Muscle layer of colon (tissue), 2 donors: ENCODE results near the gene PIPOX.

Experiments used
- H3K27ac ChIP-seq: one replicate; pipeline ENCODE4 v1.7.0; 2013; ENCODE audit warnings: low read depth, mild to moderate bottlenecking, low read length, moderate library complexity
- H3K27me3 ChIP-seq, 2 donors: one replicate each; pipeline ENCODE4 v1.7.0; 2013; ENCODE audit warnings: low read length in 2 of 2, mild to moderate bottlenecking in 2 of 2; ENCODE audit not compliant: insufficient read depth in 2 of 2, control insufficient read depth in 1 of 2
- H3K36me3 ChIP-seq: one replicate; pipeline ENCODE4 v1.7.0; 2013; ENCODE audit warnings: mild to moderate bottlenecking, low read length; ENCODE audit not compliant: insufficient read depth
- H3K4me1 ChIP-seq: one replicate; pipeline ENCODE4 v1.7.0; 2013; ENCODE audit warnings: mild to moderate bottlenecking, low read length; ENCODE audit not compliant: insufficient read depth
- H3K4me3 ChIP-seq, 2 donors: one replicate each; pipeline ENCODE4 v1.7.0; 2013; ENCODE audit warnings: low read length in 2 of 2, low read depth in 1 of 2, mild to moderate bottlenecking in 1 of 2, moderate library complexity in 1 of 2
- H3K9ac ChIP-seq: one replicate; pipeline ENCODE4 v1.7.0; 2013; ENCODE audit warnings: low read length
- H3K9me3 ChIP-seq: one replicate; pipeline ENCODE4 v1.7.0; 2013; ENCODE audit warnings: mild to moderate bottlenecking, low read length
- donor health status: abdominal sarcoma.
- donor health status: Adenocarcinoma of cecum.

Gene PIPOX

GRCh38 chr17:29021226-29021625 is 21.7 kb upstream of the PIPOX start:
- H3K27me3 ChIP-seq, result no peaks in the 10 kb centered on the region
- no peak overlapping the region for H3K27ac ChIP-seq
- no peaks in the 10 kb centered on the region for H3K9me3 ChIP-seq
- H3K4me3 ChIP-seq, result no peak overlapping the region
- no peak overlapping the region for H3K9ac ChIP-seq
- no peaks in the 10 kb centered on the region for H3K36me3 ChIP-seq
- H3K4me1 ChIP-seq, result peaks cover 4% of the 10 kb centered on the region

- peaks cover 4% of the 10 kb centered on the region for H3K4me1 ChIP-seq
- H3K27ac ChIP-seq, result no peak overlapping the region
- no peak overlapping the region for H3K4me3 ChIP-seq
- H3K9me3 ChIP-seq, result no peaks in the 10 kb centered on the region
- H3K27me3 ChIP-seq, result no peaks in the 10 kb centered on the region
- no peak overlapping the region for H3K9ac ChIP-seq
- no peaks in the 10 kb centered on the region for H3K36me3 ChIP-seq
These were observed 20.9 kb upstream of the PIPOX start for GRCh38 chr17:29022074-29022473.

DNA sequence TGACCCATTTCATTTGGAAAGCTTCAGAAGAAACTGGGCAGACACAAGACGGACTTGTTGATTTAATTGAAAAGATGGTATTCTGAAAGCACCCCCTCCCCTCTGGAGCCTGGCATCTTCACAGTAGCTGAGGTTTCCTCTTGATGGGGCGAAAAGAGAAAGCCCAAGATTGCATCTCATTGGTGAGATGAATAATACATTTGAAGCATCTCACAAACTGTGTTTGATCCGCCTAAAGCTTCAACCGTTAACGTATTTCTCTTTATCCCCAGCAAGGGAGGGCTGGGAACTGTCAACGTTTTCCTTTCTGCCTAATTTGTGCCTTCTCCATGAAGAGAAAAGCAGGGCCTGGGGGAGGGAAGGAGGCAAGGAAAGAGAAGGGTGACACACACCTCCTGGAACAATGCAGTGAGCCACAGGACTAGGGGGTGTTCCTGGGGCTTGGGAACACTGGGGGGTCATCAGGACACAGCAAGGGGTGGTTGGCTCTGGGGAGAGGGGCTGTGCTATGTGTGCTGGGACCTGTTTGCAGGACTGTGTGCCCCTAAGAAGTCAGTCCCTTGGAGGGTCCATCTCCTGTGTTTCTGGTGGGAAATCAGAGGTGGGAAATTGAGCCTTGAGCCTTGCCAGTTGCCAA is 18.5 kb upstream of the PIPOX start:
- Histone ChIP-seq H3K27ac (no peak overlapping the region), H3K9me3 (no peaks in the 10 kb centered on the region), H3K9ac (no peak overlapping the region), H3K36me3 (no peaks in the 10 kb centered on the region), H3K4me3 (no peak overlapping the region), H3K4me1 (peaks cover 3% of the 10 kb centered on the region), H3K27me3 (no peaks in the 10 kb centered on the region)

DNA sequence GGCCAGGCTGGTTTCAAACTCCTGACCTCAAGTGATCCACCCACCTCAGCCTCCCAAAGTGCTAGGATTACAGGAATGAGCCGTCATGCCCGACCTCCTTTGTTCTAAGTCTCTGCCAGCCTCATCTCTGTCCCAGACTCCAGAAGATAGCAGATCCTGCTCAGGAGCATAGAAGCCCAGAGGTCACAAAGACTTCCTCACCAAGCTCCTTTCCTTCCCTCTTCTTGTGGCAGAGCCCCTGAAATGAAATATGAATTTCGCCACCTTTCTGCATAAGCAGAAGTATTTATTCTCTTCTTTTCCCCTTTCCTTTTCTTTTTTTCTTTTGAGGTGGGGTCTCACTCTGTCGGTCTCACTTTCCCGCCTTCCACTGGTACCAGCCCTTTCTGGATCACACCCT is 11.5 kb upstream of the PIPOX start:
- no peak overlapping the region for H3K4me3 ChIP-seq
- H3K9me3 ChIP-seq, result no peaks in the 10 kb centered on the region
- H3K27me3 ChIP-seq, result no peaks in the 10 kb centered on the region
- H3K9ac ChIP-seq, result no peak overlapping the region
- no peaks in the 10 kb centered on the region for H3K4me1 ChIP-seq
- H3K27ac ChIP-seq, result no peak overlapping the region
- H3K36me3 ChIP-seq, result no peaks in the 10 kb centered on the region

DNA sequence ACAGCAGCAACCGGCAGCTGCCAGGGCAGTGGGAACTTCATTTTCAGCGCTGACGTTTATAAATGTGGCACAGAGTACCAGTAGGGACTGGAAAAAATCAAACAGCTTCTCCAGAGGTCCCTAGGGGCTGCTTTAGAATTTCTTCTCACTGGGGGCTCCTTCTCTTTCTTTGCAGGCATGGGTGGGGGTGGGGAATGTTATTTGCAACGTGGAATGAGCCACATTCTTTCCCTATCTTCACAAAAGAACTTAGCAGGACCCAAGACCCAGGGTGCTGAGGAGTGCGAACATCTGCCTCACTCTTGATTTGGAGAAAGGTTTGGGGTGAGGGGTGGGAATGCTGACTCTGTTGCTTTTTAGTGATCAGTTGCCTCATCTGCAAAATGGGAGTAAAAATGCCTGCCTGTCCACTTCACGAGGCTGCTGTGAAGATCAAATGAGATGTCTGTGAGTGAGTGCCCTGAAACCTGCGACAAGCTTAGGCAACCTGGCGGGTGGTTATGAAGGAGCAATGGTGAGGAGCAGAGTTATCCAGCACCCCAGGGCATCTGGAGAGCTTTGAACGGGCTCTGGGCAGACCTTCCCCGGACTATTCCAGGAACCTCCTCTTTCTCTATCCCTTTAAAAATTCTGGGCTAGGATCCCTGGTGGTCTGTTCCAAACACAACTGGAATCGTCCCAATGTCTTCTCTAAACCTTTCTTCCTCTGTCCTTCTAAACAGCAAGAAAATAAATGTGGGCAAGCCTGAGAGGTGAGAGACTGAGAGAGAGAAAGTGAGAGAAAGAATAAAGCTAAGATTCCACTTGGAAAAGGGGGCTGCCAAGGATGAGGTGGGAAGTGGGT is 10.7 kb upstream of the PIPOX start:
- H3K36me3 ChIP-seq, result no peaks in the 10 kb centered on the region
- H3K27me3 ChIP-seq, result no peaks in the 10 kb centered on the region
- no peak overlapping the region for H3K27ac ChIP-seq
- no peak overlapping the region for H3K4me3 ChIP-seq
- H3K4me1 ChIP-seq, result no peaks in the 10 kb centered on the region
- H3K9ac ChIP-seq, result no peak overlapping the region
- no peaks in the 10 kb centered on the region for H3K9me3 ChIP-seq

- Histone ChIP-seq H3K27ac (no peak overlapping the region), H3K9me3 (no peaks in the 10 kb centered on the region), H3K4me1 (no peaks in the 10 kb centered on the region), H3K36me3 (no peaks in the 10 kb centered on the region), H3K27me3 (no peaks in the 10 kb centered on the region), H3K9ac (no peak overlapping the region), H3K4me3 (no peak overlapping the region)
These were observed 10.1 kb upstream of the PIPOX start for GRCh38 chr17:29032857-29033197.

DNA sequence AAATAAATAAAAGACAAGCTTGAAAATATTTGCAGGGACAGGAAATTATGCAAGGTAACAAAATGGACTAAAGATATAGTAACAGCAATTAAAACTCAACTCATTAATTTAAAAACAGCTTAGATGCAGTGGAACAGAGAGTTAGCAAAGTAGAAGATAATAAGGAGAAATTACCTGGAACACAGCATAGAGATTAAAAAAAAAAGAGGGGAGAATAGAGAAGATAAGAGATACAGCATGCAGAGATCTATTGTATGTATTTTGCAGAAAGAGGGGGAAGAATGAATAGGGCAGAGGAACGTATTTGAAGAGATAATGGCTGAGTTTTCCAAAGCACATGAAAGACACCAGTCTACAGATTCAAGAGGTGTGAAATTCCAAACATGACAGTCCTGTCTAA is 8.4 kb upstream of the PIPOX start:
- no peak overlapping the region for H3K9ac ChIP-seq
- H3K9me3 ChIP-seq, result no peaks in the 10 kb centered on the region
- H3K27ac ChIP-seq, result no peak overlapping the region
- H3K4me3 ChIP-seq, result no peak overlapping the region
- H3K4me1 ChIP-seq, result no peaks in the 10 kb centered on the region
- H3K36me3 ChIP-seq, result no peaks in the 10 kb centered on the region
- H3K27me3 ChIP-seq, result no peaks in the 10 kb centered on the region

GRCh38 chr17:29036584-29036983 is 6.4 kb upstream of the PIPOX start:
- Histone ChIP-seq H3K27ac (no peak overlapping the region), H3K9me3 (no peaks in the 10 kb centered on the region), H3K4me3 (no peak overlapping the region), H3K4me1 (no peaks in the 10 kb centered on the region), H3K36me3 (no peaks in the 10 kb centered on the region), H3K9ac (no peak overlapping the region), H3K27me3 (no peaks in the 10 kb centered on the region)

- H3K27ac ChIP-seq, result no peak overlapping the region
- H3K4me3 ChIP-seq, result no peak overlapping the region
- H3K27me3 ChIP-seq, result no peaks in the 10 kb centered on the region
- no peak overlapping the region for H3K9ac ChIP-seq
- H3K9me3 ChIP-seq, result no peaks in the 10 kb centered on the region
- no peaks in the 10 kb centered on the region for H3K4me1 ChIP-seq
- H3K36me3 ChIP-seq, result no peaks in the 10 kb centered on the region
These were observed 5.2 kb upstream of the PIPOX start for GRCh38 chr17:29037739-29038084.

DNA sequence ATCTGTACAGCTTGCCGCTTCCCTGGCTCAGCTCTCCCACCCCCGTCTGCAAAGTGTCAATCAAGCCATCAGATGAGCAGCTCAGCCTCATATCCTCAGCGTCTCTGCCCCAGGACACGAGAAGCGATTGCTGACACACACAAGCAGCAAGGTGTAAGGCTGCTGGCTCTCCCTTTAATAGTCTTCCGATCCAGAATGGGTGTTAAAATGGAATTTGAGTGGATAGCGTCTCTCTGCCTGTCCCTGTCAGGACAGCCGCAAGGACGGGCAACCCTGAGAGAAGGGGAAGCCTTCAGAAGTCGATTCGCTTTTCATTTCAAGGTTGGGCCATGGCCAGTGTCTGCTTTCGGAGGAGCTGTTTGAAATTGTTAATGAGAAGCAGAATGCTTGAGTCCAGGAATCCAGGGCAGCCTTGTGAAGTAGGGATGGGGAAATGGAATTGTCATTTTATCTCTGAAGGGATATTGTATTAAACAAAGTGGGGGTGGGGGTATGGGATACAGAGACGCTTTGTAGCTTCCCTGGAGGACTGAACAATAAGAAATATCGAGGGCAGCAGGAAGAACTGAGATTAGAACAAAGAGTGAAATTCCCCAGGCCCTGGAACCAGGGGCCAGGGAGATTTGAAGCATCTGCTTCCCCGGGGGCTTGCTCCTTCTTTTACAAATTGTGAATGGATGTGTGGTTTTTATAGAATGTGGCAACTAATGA is 4.7 kb upstream of the PIPOX start:
- Histone ChIP-seq H3K27ac (no peak overlapping the region), H3K36me3 (no peaks in the 10 kb centered on the region), H3K4me1 (no peaks in the 10 kb centered on the region), H3K27me3 (no peaks in the 10 kb centered on the region), H3K9me3 (no peaks in the 10 kb centered on the region), H3K9ac (no peak overlapping the region), H3K4me3 (no peak overlapping the region)

DNA sequence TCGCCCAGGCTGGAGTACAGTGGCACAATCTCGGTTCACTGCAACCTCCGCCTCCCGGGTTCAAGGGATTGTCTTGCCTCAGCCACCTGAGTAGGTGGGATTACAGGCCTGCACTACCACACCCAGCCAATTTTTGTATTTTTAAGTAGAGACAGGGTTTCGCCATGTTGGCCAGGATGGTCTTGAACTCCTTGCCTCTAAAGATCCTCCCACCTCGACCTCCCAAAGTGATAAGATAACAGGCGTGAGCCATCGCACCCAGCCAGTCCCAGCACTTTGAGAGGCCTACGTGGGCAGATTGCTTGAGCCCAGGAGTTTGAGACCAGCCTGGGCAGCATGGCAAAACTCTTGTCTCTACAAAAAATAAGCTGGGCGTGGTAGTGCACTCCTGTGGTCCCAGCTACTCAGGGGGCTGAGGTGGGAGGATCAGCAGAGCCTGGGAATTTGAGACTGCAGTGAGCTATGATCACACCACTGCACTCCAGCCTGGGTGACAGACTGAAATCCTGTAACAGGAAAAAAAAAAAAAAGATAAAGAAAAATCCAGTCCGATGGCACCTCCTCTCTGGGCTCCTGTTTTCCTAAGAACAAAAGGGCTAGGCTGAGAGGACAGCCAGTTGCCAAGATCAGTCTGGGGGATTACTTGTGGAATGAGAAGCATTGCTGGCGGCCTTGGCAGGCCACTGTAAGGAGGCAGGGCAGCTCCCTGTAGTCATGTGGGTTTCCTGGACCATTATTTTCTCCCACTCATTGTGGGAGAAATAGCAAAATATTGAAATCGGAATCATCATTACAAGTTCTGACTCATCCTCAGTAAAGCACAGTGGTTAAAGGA is 3.0 kb upstream of the PIPOX start:
- Histone ChIP-seq H3K9ac (no peak overlapping the region), H3K36me3 (no peaks in the 10 kb centered on the region), H3K9me3 (no peaks in the 10 kb centered on the region), H3K27ac (no peak overlapping the region), H3K4me1 (no peaks in the 10 kb centered on the region), H3K4me3 (no peak overlapping the region), H3K27me3 (no peaks in the 10 kb centered on the region)
